HG03457 (cell line): ENCODE data around the gene RALGAPA2.

Source experiments
- ATAC-seq: cut with Tn5 transposase; IDR thresholded peaks from one replicate; pipeline ENCODE4 v1.9.1; 2021; ENCODE audit warnings: moderate number of reproducible peaks; ENCODE audit not compliant: unreplicated experiment

RALGAPA2 gene

DNA sequence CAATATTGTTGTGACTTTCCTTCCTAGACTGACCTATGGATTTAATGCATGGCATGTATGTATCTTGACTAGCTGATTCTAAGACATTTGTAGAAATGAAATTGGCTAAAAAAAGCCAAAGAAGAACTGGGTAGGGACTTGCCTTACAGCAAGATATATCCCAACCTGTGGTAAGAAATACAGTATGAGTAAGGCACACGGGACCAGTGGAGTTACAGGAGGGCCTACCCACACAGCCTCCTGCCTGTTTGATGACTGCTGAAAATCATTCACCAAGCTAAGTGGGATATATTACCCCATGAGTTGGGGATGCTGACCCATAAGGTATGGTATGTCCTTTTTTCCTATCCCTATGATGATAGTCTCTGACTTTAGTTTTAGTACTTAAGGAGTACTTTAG is 232.3 kb downstream of the RALGAPA2 start:
- no peak for ATAC-seq

DNA sequence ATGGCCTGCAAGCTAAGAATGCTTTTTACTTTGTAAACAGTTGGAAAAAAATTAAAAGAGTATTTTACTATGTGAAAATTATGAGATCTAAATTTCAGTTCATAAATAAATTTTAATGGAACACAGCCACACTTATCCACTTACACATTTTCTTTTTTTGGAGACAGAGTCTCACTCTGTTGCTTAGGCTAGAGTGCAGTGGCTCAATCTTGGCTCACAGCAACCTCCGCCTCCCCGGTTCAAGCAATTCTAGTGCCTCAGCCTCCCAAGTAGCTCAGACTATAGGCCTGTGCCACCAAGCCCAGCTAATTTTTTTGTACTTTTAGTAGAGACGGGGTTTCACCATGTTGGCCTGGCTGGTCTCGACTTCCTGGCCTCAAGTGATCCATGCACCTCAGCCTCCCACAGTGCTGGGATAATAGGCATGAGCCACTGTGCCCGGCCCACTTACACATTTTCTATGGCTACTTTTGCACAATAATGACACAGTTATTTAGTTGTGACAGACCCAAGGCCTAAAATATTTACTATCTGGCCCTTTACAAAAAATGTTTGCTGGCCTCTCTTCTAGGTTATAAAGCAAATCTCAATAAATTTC is 234.9 kb downstream of the RALGAPA2 start:
- no peak for ATAC-seq

DNA sequence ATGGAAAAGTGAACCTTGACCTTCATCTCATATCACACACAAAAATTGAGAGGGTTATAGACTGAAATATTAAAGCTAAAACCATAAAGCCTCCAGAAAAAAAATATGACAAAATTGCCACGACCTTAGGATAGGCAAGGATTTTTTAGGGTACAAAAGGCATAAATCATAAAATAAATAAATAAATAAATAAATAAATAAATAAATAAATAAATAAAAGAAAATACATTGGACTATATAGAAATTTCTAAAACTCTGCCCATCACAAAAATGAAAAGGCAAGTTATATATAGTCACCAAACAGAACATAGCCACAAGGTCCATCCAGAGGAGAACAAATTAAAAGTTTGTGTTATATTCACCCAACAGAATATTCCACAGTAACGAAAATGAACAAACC is 235.9 kb downstream of the RALGAPA2 start:
- no peak for ATAC-seq

DNA sequence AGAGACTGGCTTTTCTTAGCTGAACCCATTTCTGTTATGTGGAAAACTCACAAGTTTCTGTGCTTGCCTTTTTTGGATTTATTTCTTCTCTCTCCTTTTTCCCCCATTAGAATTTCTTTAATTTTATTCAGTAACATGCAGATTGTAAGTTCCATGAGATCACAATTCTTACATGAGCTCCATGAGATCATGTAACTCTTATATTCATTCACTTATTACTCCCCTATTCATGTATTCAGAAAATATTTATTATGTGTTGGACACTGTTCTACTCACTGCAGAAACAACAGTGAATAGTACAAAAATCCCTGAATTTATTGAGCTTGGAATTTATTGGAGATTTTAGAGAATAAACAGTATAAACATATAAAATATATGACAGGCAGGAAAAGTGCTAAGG is 238.8 kb downstream of the RALGAPA2 start:
- ATAC-seq = no peak

DNA sequence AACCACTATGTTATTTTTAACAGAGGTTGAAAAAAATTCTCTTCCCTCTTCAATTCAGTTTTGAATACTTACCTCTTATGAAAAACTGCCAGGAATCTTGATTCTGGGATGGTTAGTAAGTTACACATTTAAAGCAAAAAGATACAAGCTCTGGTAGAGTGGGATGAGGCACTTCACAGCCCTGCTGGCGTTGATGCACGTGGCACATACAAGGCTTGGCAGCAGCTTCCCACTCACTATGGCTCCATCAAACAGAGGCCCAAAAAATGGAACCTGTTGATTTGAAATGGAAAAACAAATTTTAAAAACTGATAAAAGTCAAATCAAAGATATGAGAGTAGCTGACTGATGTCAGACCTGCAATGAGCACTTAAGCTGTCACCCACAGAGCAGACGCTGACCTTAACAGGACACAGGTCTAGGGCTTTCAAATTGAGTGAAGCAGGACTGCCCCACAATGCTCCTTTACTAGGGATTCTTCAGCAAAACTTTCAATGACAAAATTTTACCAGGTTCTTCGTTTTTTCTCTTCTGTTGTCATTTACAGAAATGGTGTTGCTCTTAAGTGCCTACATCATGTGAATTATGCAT is 239.7 kb downstream of the RALGAPA2 start:
- ATAC-seq = no peak

DNA sequence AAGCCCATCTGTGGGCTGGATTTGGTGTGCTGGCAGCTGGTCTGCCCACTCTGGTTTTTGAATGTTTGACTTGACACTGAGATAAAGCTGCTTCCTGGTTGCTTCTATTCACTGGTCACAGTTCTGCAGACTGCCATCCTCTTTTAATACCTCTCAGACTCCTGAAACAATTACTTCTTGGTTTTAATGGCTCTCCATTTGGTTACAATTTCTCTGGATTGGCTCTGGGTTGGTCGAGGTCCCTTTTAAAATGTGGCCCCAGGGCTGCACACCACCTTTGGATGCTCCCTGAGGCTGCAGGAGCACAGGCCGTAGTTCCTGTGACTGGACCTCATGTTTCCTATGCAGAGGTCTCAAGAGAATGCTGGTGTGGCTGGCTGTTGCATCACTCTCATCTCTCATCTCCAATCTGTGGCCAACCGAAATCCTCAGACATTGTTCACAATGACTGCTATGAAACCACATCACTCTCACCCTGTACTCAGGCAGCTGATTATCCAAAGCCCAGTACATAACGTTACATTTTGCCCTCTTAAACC is 246.0 kb downstream of the RALGAPA2 start:
- peak; percentile 85 for ATAC-seq

DNA sequence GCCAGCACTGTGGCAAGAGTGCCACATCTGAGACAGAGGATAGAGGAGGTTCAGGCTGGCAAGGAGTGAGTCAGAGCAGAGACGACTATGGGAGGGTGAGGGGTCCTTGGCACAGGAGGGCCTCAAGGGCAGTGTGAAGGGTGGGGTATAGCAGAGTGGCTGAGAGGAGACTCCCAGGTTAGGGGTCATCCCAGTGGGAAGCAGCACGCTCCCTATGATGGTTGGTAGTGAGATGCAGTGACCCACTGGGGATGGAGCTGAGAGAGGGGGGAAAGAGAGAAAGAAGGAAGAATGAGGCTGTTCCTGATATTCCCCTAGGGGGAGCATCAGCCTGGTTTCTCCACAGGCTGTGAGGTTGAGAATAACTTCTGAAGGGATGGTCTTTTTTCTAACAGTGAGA is 247.2 kb downstream of the RALGAPA2 start:
- no peak for ATAC-seq

DNA sequence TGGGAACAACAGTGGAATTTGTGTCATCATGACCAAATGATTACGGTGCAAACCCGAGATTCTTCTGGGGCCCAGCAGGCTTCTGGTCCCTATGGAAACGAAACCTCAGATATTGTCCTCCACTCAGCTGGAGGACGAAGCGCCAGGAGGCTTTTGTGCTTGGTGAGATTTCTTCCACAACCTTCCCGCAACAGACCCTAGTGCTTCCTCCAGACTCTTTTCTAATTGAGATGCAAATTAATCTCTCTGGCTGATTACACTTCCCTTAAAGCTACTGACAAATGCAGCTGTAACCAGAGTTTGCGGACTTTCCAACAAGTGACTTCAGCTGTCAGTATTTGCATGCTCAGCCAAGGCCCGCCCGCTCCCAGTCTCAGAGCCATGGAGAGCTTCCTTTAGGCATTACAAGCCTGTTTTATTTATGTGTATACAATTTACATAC is 248.5 kb downstream of the RALGAPA2 start:
- no peak for ATAC-seq

DNA sequence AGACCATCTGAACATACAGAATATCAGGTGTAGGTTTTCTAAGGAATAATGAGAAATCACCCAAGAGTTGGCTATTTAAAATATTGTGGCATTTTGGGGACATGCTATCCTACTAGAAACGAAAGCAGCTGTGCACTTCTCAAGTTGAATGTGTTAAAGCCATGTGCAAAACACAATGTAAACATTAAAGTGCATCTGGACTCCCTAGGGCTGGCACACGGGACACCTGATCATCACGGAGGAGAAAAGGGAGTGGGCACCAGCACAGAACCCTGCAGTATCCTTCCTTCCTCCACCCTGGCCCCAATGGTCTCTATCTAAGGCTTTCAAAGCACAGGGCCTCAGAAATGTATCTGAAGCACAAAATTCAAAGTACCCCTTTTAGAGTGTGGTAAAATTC is 250.3 kb downstream of the RALGAPA2 start:
- ATAC-seq = no peak

DNA sequence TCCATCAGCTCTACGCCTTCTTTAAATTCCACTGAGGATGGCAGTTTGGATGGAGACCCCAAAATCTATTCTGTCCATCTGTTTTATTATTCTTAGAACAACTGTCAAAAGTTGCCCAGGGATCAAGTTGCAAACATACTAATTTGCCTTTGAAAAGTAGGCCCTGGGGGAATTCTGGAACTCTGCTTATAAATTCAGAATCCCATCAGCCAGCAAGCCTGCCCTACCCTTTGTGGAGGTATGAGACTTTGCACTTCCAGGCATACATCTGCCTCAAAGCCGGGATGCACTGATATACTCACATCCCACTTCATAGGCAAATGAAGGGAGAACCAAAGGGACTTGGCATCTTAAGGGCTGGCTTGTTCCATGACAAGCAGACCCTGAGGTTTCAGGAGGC is 250.9 kb downstream of the RALGAPA2 start:
- no peak for ATAC-seq

DNA sequence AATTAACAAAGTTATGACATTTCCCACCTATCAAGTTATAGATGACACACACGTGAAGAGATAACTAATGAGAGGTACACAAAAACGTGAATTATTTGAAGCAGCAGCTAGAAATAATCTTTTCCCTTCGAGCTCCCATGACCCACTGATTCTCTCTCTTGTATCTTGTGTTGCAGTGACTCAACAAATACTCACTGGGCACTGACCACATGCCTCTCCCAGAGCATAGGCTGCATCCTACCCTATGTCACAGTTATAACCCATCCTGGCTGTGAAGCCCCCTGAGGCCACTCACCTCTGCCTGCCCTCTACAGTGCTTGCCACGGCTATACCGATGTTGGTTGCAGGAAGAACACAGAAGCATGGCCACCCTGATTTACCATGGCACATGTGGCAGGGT is 252.7 kb downstream of the RALGAPA2 start:
- no peak for ATAC-seq

DNA sequence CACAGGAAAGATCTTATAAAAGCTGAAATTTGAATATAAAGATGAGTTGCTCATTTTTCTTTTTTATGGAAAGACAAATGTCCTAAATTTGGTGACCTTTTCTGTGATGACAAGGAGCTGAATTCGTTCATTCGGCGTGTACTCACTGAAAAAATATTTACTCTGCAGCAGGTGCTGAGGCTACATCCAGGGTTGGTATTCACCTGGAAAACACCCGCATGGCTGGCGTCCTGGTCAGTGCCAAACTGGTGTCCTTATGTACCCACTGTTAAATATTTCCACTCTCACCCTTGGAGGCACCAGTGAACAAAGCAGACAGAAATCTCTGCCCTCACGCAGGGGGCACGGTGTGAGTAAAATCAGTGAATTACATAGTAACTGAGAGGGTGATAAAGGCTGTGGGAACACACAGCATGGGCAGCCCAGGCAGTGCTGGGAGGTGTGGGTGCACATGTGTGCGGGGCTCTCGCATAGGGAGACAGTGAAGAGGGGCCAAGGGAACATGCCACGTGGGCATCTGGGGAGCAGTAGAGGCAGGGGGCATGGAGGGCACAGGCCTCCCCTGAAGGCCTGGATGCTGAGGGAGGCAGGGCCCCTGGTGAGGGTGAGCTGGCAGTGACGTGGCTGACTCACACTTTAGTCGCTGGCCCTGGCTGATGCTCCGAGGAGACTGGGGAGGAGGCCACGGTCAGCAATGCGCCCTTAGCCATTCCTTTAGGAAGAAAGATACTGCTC is 254.9 kb downstream of the RALGAPA2 start:
- ATAC-seq = no peak

DNA sequence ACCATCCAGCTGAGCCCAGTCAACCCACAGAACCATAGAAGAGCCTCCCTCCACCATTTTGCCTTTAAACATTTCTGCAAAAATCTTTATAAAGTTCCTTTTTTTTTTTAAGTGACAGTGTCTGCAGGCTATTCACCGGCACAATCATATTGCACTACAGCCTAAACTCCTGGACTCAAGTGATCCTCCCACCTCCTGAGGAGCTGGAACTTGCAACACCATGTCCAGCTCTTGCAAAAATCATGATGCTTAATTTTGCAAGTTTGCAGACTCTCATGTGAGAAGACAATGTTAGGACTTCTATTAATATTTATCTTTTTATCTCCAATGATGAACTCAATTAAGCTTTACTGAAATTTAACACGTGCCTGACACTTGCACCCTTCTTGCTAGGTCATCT is 255.7 kb downstream of the RALGAPA2 start:
- no peak for ATAC-seq

DNA sequence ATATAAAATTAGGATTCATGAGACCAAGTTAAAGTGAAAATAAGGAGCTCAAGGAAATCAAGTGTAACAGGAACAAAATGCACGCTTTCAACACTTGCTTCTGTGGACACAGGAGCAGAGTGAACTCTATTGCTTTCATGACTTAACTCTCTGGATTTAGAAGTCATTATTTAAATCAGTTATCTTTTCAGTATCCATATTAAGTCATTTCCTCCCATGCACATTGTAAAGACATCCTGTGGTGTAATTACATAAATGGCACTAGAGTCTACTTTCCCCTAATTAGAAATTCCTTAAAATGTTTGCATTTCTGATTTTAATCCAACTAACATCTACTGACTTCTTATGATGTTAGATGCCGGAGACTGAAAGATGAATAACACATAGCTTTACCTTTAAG is 256.5 kb downstream of the RALGAPA2 start:
- no peak for ATAC-seq

DNA sequence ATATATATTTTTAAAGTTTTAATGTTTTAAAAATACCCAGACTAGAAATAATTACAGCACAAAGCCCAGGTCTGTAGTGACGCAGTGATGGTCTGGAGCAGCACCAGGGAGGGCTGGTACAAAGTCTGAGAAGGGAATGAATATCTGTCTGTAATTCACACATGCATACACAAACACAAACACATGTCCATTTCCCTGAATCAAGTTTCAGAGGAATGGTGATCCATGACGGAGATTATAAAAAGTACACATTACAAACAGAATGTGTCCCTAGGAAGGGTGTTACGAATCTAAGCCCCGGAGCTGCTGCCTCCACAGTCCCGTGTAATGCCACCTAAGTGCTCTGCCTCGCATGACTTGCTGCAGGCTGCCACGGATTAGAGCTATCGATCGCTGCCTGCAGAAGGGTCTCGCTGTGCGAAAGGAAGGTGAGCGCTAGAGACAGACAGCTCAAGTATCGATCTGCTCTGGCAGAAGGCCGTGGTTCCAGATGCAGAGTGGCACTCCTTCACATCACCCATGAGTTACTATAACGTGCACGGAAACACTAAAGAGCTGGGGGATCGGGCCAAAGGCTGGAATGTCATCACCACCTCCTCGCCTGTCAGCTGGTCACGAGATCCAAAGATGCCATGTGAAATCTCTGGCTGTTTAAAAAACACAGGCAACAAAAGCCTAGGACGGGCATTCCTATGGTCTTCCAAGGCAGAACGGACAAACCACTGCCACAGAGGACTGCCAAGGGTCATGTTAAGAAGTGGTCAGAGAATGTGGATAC is 257.4 kb downstream of the RALGAPA2 start:
- no peak for ATAC-seq

DNA sequence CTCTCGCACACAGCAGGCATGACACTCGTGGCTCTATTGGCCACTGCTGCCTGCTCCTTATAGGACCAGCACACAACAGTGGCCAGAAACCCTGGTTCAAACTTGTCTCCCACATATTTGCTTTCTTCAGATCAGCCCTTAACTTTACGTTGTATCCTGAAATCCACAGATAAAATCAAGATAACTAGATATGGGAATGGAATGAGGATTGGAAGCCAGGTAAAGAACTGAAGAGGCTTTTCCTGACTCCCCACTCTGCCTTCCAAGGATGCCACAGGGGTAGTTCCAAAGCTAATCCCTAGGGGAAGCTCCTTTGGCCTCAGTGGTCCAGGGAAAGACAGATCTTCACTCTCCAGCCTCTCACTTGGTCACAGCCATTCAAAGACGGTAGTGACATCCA is 258.1 kb downstream of the RALGAPA2 start:
- no peak for ATAC-seq

DNA sequence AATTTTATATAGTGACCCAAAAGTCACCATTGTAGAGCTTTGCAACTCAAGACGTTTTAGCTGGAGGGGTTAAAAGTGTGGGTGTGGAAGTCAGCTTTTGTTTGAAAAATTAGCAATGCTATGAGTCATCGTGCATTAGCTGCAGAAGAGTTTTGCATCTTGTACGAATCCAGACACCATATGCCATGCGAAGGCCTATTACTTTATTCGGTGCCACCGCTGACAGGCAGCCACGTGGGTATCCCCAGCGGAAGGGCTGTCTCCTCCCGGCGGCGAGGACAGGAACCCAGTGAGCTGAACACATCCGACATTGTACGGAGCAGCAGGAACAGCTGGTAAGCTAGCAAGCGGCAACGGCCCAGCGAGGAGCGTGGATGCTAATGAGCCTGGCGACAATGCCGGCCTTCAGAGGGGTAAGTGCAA is 260.2 kb downstream of the RALGAPA2 start:
- peak; percentile 62 for ATAC-seq

DNA sequence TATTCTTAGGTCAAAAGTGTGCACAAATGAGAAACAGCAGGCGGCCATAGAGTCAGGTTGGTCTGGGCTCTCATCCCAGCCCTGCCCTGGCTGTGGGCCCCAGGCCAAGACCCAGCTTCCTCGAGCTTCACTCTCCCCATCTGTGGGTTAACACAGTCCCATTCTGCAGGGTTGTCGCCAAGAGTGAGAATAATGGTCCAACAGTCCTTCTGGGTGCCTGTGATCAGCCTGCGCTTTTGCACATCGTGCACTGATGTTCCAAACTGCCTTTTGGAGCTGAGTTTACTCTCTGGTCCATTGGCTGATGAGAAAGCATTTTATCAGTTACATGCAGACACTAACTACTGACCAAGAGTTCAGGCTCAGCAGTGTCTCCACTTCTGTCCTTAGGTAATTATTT is 261.9 kb downstream of the RALGAPA2 start:
- no peak for ATAC-seq

DNA sequence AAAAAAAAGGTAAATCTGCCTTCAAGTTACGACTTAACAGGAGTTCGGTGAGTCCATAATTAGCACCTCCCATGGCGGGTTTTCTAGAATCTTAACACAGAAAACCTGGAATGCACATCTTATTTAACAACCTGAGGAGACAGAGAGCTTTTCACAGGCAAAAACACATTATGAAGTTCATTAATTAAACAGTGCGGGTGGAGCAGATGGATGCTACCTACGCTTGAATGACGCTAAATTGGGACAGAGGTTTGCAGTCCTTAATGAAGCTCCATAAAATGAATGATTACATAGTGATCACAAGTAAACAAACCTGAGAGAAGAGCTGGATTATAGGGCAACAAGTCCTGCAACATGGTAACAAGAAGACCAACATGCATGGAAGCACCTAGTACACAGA is 263.6 kb downstream of the RALGAPA2 start:
- no peak for ATAC-seq

DNA sequence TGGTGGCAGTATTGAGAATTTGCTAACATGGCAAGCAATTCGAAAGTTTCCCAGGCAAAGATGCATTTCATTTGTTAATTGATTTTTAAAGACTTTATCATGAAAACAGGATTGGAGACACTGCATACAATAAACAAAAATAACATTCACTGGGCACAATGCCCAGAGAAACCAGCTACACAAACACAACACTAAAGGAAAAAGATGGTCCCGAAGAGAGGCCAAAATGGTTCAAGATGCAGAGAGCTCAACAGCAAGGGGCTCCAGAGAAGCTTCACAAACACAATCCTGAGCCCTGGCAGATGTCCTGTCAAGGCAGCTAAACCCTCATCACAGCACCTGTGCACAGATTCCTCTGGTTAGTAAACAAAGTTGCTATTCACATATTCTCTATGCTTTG is 265.2 kb downstream of the RALGAPA2 start:
- ATAC-seq = no peak

DNA sequence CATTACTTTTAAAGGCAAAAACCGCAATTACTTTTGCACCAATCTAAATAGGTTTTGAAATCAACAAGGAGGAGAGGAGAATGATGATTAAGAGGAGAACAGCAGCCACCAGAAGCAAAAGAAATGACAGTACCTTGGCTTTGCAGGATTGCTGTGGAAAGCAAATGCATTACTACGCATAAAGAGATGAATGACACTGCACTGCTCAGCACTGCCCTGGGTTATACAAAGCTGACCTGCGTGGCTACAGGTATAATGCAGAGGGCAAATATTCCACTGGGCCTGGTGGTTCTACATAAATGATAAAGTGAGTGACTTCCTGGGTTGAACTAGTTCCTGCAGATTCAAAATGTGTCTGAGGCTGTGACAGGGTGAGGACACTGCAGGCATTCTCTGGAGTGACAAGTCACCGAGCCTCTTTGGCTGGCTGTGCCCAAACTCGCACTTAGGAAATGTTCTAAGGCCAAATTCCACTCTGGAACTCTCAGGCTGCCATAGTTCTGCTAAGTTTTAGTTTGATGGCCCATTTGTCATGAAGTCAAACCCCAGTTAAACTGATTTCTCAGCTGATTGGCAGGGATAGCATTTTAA is 265.9 kb downstream of the RALGAPA2 start:
- no peak for ATAC-seq
